Osteoblast (primary cell): ENCODE measurements around the gene IFITM2. TPM values are rescaled to one million over a fixed set of nuclear protein-coding genes. Genes with fewer than 3 reads are reported as not detected.
"Not testable (repeated sequence)": the region's sequence is repeated elsewhere in the genome, so short reads cannot be mapped to it uniquely, and the experiment has no call there.

Experiments
- DNase-seq: peaks from one replicate; pipeline ENCODE4 v3.0.0; 2011; ENCODE audit warnings: low spot score, mixed read lengths; ENCODE audit not compliant: insufficient read length; ENCODE audit errors: missing footprints
- H2AFZ ChIP-seq: 2 replicates; pipeline ENCODE4 v1.6.0; 2011; ENCODE audit warnings: mild to moderate bottlenecking, low read length
- H3K27ac ChIP-seq: 2 replicates; pipeline ENCODE4 v1.5.1; 2011; ENCODE audit warnings: mild to moderate bottlenecking, low read depth, low read length, moderate library complexity
- H3K27me3 ChIP-seq: 2 replicates; pipeline ENCODE4 v1.6.0; 2012; ENCODE audit warnings: mild to moderate bottlenecking, control low read depth, inconsistent platforms, low read length, moderate library complexity; ENCODE audit not compliant: insufficient read depth
- H3K36me3 ChIP-seq: 2 replicates; pipeline ENCODE4 v1.5.1; 2011; ENCODE audit warnings: mild to moderate bottlenecking, low read length, control low read depth, moderate library complexity; ENCODE audit not compliant: insufficient read depth
- H3K4me1 ChIP-seq: 2 replicates; pipeline ENCODE4 v1.5.1; 2011; ENCODE audit warnings: mild to moderate bottlenecking, low read length, control low read depth, moderate library complexity; ENCODE audit not compliant: insufficient read depth
- H3K4me2 ChIP-seq: 2 replicates; pipeline ENCODE4 v1.6.0; 2011; ENCODE audit warnings: mild to moderate bottlenecking, low read length; ENCODE audit not compliant: insufficient read depth
- H3K4me3 ChIP-seq: fragments of 200-600 bp; sonication (generic); 3 replicates; pipeline ENCODE4 v1.5.1; 2012; ENCODE audit warnings: mild to moderate bottlenecking, low read length, inconsistent platforms; ENCODE audit not compliant: insufficient read depth
- H3K79me2 ChIP-seq: 2 replicates; pipeline ENCODE4 v1.6.0; 2012; ENCODE audit warnings: mild to moderate bottlenecking, low read length, control low read depth, inconsistent platforms; ENCODE audit not compliant: insufficient read depth
- H3K9me3 ChIP-seq: 2 replicates; pipeline ENCODE4 v1.5.1; 2011; ENCODE audit warnings: low read depth, low read length, control low read depth
- H4K20me1 ChIP-seq: 2 replicates; pipeline ENCODE4 v1.6.0; 2012; ENCODE audit warnings: mild to moderate bottlenecking, low read length, control low read depth; ENCODE audit not compliant: insufficient read depth
- CTCF ChIP-seq: IDR thresholded peaks from 2 replicates; pipeline ENCODE4 v1.5.1; 2011; ENCODE audit warnings: mild to moderate bottlenecking, low read depth, low read length, moderate library complexity; ENCODE audit errors: extremely low read depth
- total RNA-seq: library from RNA; depleted of rRNA; stranded (reverse); fragments of >200 nt; gene quantifications from 2 replicates; pipeline ENCODE4 v1.2.3, GENCODE V29; 2012

Gene IFITM2
- total RNA-seq, 1 donor, result 105 TPM

- Histone ChIP-seq H2AFZ (no peak overlapping the region), H3K36me3 (no peaks in the 10 kb centered on the region), H3K4me2 (no peak overlapping the region), H3K4me1 (peaks cover 14% of the 10 kb centered on the region), H3K9me3 (no peaks in the 10 kb centered on the region), H3K27me3 (no peaks in the 10 kb centered on the region), H3K79me2 (no peaks in the 10 kb centered on the region), H3K27ac (no peak overlapping the region), H3K4me3 (no peak overlapping the region), H4K20me1 (no peaks in the 10 kb centered on the region)
- peak; percentile 30 for DNase-seq
- no peak for TF ChIP-seq CTCF
These were observed 20.4 kb downstream of the IFITM2 start for GRCh38 chr11:328012-328411.

DNA sequence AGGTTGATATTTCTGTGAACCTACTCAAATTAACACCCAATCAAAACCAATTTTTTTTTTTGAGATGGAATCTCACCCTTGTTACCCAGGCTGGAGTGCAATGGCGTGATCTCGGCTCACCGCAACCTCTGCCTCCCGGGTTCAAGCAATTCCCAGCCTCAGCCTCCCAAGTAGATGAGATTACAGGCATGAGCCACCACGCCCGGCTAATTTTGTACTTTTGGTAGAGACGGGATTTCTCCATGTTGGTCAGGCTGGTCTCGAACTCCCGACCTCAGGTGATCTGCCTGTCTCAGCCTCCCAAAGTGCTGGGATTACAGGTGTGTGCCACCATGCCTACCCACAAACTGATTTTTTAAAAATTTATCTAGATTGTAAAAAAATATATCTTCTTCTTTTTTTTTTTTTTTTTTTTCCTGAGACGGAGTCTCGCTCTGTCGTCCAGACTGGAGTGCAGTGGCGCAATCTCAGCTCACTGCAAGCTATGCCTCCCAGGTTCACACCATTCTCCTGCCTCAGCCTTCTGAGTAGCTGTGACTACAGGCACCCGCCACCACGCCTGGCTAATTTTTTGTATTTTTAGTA lies 21.0 kb downstream of the IFITM2 start:
- not testable (repeated sequence) for H2AFZ ChIP-seq, DNase-seq, H3K36me3 ChIP-seq, H3K27me3 ChIP-seq, H4K20me1 ChIP-seq, H3K79me2 ChIP-seq, H3K27ac ChIP-seq, H3K9me3 ChIP-seq, H3K4me3 ChIP-seq, H3K4me2 ChIP-seq
- H3K4me1 ChIP-seq, result peaks cover 14% of the 10 kb centered on the region

DNA sequence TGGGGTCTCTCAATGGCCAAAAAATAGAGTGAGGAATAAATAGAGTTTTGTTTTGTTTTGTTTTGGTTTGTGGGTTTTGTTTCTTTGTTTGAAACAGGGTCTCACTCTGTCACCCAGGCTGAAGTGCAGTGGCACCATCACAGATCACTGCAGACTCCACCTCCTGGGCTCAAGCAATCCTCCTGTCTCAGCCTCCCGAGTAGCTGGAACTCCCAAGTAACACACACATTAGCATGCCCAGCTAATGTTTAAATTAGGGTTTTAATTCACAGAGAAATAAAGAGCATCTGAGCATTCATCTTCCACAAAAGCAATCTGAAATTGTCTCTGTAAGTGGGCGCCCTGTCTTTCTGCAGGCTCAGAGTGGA lies 22.3 kb downstream of the IFITM2 start:
- no peak overlapping the region for H3K27ac ChIP-seq
- no peaks in the 10 kb centered on the region for H3K9me3 ChIP-seq
- no peaks in the 10 kb centered on the region for H3K79me2 ChIP-seq
- H3K36me3 ChIP-seq, result no peaks in the 10 kb centered on the region
- H3K4me2 ChIP-seq, result no peak overlapping the region
- DNase-seq, result no peak
- no peak overlapping the region for H2AFZ ChIP-seq
- H3K27me3 ChIP-seq, result no peaks in the 10 kb centered on the region
- no peak overlapping the region for H3K4me3 ChIP-seq
- peaks cover 10% of the 10 kb centered on the region for H3K4me1 ChIP-seq
- TF ChIP-seq CTCF, result no peak
- H4K20me1 ChIP-seq, result no peaks in the 10 kb centered on the region

DNA sequence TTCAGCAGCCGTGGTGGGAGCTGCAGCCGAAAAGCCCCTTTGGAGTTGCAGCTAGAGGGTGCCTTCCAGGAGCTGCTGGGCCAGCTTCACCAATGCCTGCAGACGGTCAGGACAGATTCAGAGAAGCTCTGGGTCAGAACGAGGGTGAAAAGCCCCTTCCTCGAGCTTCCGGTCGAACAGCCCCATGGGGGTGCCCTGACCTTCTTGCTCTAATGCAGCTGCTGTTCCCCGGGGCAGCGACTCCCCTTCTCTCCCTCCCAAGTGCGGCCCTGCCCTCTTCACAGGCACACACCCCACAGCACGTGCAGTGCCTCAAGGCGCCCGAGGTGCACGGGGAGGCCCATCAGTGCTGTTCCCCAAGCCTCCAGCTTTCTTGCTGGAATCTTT lies 22.7 kb downstream of the IFITM2 start:
- H3K9me3 ChIP-seq, result no peaks in the 10 kb centered on the region
- no peak overlapping the region for H3K4me3 ChIP-seq
- H3K4me2 ChIP-seq, result no peak overlapping the region
- DNase-seq, result peak; percentile 62
- no peaks in the 10 kb centered on the region for H3K27me3 ChIP-seq
- H4K20me1 ChIP-seq, result no peaks in the 10 kb centered on the region
- H3K27ac ChIP-seq, result no peak overlapping the region
- no peak overlapping the region for H2AFZ ChIP-seq
- TF ChIP-seq CTCF, result no peak
- H3K4me1 ChIP-seq, result peaks cover 8% of the 10 kb centered on the region
- H3K79me2 ChIP-seq, result no peaks in the 10 kb centered on the region
- no peaks in the 10 kb centered on the region for H3K36me3 ChIP-seq
